GM12874 (cell line): ENCODE results near the gene PGAP3.

Experiments
- CTCF ChIP-seq: IDR thresholded peaks from 2 replicates; pipeline ENCODE4 v1.5.1; 2011; ENCODE audit warnings: low read depth, mild to moderate bottlenecking, control low read depth, low read length, moderate library complexity; ENCODE audit not compliant: insufficient read depth

The PGAP3 gene

GRCh38 chr17:39663340-39663687, 24.5 kb downstream of the PGAP3 start:
- no peak for TF ChIP-seq CTCF

DNA sequence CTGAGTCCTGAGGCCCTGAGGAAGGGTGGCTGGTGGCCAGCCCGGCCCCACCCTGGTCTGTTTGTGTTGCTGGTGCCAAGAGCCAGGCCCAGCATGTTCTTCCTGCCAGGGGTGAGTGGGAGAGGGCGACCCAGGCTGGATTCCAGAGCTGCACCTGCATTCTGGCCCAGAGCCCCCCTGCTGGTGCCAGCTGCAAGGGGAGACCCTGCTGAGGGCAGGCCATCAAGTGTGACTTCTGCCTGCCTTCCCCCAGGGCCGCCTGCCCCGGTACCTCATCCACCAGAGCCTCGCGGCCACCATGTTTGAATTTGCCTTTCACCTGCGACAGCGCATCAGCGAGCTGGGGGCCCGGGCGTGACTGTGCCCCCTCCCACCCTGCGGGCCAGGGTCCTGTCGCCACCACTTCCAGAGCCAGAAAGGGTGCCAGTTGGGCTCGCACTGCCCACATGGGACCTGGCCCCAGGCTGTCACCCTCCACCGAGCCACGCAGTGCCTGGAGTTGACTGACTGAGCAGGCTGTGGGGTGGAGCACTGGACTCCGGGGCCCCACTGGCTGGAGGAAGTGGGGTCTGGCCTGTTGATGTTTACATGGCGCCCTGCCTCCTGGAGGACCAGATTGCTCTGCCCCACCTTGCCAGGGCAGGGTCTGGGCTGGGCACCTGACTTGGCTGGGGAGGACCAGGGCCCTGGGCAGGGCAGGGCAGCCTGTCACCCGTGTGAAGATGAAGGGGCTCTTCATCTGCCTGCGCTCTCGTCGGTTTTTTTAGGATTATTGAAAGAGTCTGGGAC, 25.1 kb downstream of the PGAP3 start:
- no peak for TF ChIP-seq CTCF

- no peak for TF ChIP-seq CTCF
Observed at GRCh38 chr17:39661744-39662541, 25.9 kb downstream of the PGAP3 start.

- no peak for TF ChIP-seq CTCF
Observed at GRCh38 chr17:39660397-39661385, 27.2 kb downstream of the PGAP3 start.

DNA sequence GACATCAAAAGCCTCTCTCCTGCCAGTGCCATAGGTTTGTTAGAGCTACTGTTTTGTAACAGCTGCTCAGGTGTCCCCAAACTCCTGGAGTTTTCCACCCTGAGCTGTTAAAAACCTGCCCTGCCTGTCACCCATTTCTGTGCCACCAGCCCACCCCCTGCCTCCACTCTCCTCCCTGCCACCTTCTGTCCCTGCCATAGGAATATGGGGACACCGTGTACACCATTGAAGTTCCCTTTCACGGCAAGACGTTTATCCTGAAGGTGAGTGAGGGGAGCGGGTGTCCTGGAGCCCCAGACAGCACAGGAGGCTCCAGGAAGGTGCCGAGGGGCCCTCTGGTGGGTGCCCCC, 27.9 kb downstream of the PGAP3 start:
- no peak for TF ChIP-seq CTCF

GRCh38 chr17:39659279-39660010, 28.4 kb downstream of the PGAP3 start:
- TF ChIP-seq CTCF = no peak

DNA sequence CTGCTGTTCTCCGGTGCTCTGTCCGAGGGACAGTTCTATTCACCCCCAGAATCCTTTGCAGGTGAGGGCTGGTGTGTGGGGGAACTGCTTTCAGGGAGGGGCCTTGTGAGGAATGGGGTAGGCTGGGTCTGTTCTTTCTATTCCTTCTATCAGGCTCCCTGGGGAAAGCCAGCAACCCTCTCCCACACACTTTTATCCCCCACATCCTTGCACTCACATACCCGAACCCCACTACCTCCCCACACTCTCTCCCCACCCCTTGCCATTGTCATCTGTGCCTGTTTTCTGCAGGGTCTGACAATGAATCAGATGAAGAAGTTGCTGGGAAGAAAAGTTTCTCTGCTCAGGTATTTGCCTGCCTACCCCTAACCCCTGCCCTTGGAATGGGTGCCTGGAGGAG, 29.1 kb downstream of the PGAP3 start:
- TF ChIP-seq CTCF = no peak
